ENCODE results near the gene DR1. TPM values are rescaled to one million over a fixed set of nuclear protein-coding genes. Genes with fewer than 3 reads are reported as not detected.

DR1 gene
- total and polyA plus RNA-seq, 10 donors, result 8.3 to 62.5 (median 50.3) TPM

- intact Hi-C loops (cut with DNase I; ENCODE audit: low total_unique reads), result no loop called here
- peaks cover 0 to 8% (median 0%) of the 10 kb centered on the region in 6 donors for H3K36me3 ChIP-seq
- no peaks in the 10 kb centered on the region for H3K9me3 ChIP-seq
- no peak for DNase-seq
- no peak overlapping the region for H3K27ac ChIP-seq
- no peaks in the 10 kb centered on the region for H3K4me1 ChIP-seq
- TF ChIP-seq POLR2A (IDR thresholded peaks at IDR 0.05) (no peak), CTCF (IDR thresholded peaks at IDR 0.05 in 8 of 11, conservative IDR thresholded peaks at IDR 0.05 in 3 of 11) (no peak), POLR2AphosphoS5 (IDR thresholded peaks at IDR 0.05) (no peak)
- 89 to 97% (median 91%) methylated on average over 3 of the region's 3 CpGs for WGBS, 5 donors
- no peak overlapping the region for H3K4me3 ChIP-seq
- no peaks in the 10 kb centered on the region for H3K27me3 ChIP-seq (replicated peaks in 1 of 7)
These were observed 15.1 kb upstream of the DR1 start for GRCh38 chr1:93330617-93331016.

- Histone ChIP-seq H3K4me3 (no peak overlapping the region), H3K27ac (no peak overlapping the region), H3K36me3 (peaks cover 0 to 8% (median 0%) of the 10 kb centered on the region in 6 donors), H3K27me3 (replicated peaks in 1 of 7) (no peaks in the 10 kb centered on the region), H3K9me3 (no peaks in the 10 kb centered on the region), H3K4me1 (no peaks in the 10 kb centered on the region)
- intact Hi-C loops (cut with DNase I; ENCODE audit: low total_unique reads), result no loop called here
- no peak for DNase-seq
- TF ChIP-seq POLR2AphosphoS5 (IDR thresholded peaks at IDR 0.05) (no peak), POLR2A (IDR thresholded peaks at IDR 0.05) (no peak), CTCF (IDR thresholded peaks at IDR 0.05 in 8 of 11, conservative IDR thresholded peaks at IDR 0.05 in 3 of 11) (no peak)
- 91 to 98% (median 93%) methylated on average over 2 of the region's 2 CpGs for WGBS, 5 donors
These were observed 14.3 kb upstream of the DR1 start for GRCh38 chr1:93331412-93331811.

DNA sequence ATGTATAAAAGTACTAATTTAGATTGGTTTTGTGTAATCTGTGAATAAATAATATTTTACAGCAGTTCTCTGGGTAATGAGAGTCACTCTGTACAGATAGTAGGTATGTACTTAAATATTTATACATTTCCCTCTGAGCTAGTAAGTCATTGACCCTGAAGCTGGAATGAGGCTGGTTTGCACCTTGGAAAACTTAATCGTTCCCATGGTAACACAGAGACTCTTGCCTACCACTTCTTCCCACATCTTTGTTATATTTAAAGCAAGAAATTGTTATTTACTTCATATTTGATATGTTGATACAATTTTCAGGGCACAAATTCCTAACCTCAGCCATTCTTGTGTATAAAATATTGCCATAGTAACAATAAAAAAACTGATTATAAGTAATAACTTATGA, 13.3 kb upstream of the DR1 start:
- TF ChIP-seq POLR2AphosphoS5 (IDR thresholded peaks at IDR 0.05) (no peak), CTCF (IDR thresholded peaks at IDR 0.05 in 8 of 11, conservative IDR thresholded peaks at IDR 0.05 in 3 of 11) (no peak), POLR2A (IDR thresholded peaks at IDR 0.05) (no peak)
- 88 to 96% (median 91%) methylated on average over 1 of the region's 1 CpG for WGBS, 5 donors
- no peaks in the 10 kb centered on the region for H3K9me3 ChIP-seq
- H3K4me1 ChIP-seq, result no peaks in the 10 kb centered on the region
- intact Hi-C loops (cut with DNase I; ENCODE audit: low total_unique reads), result no loop called here
- H3K36me3 ChIP-seq, result peaks cover 0 to 14% (median 0%) of the 10 kb centered on the region in 6 donors
- H3K4me3 ChIP-seq, result no peak overlapping the region
- H3K27me3 ChIP-seq (replicated peaks in 1 of 7), result no peaks in the 10 kb centered on the region
- H3K27ac ChIP-seq, result no peak overlapping the region
- DNase-seq, result no peak

DNA sequence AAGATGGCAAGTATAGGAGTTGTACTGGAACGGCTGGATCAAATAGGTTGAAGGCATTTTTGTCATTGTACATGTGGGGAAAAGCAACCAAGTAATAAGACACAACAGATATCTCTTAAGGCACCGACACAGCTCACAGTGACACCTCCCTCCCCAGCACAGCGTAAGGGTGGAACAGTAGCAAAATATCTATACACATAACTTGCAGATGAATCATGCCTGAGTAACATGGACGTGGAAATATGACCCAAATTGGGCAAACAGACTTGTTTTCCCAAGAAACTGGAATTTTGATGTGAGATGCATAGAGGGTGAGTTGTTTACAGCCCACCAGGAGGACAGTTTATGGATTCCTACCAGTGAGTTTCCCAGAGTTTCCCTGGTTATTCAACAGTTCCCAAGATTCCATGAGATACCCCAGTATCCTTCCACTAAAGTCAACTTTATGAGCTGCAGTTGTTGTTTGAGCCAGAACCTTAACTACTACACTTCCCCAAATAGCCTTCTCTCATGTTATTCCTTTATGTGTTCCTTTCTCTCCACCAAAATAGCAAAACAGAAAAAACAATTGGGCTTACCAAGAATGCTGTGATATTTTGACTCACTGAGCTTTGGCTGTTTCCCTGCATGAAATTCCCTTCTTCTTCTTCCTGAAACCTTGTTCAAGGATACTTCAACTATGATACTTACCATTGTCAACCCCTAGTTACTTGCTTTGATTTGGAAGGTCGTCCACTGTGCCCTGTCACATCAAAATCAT, 7.1 kb upstream of the DR1 start:
- no peak overlapping the region for H3K4me3 ChIP-seq

More for the DNA sequence above, 7.1 kb upstream of the DR1 start:
- H3K36me3 ChIP-seq, result peaks cover 0 to 28% (median 5%) of the 10 kb centered on the region in 6 donors
- TF ChIP-seq POLR2AphosphoS5 (IDR thresholded peaks at IDR 0.05) (no peak), POLR2A (IDR thresholded peaks at IDR 0.05) (no peak), CTCF (IDR thresholded peaks at IDR 0.05 in 8 of 11, conservative IDR thresholded peaks at IDR 0.05 in 3 of 11) (no peak)
- H3K9me3 ChIP-seq, result no peaks in the 10 kb centered on the region
- H3K27me3 ChIP-seq (replicated peaks in 1 of 7), result no peaks in the 10 kb centered on the region
- H3K4me1 ChIP-seq, result peaks cover 0 to 21% (median 0%) of the 10 kb centered on the region in 6 donors
- WGBS, 5 donors, result 75 to 95% (median 79%) methylated on average over 4 to 5 of the region's 5 CpGs
- intact Hi-C loops (cut with DNase I; ENCODE audit: low total_unique reads), result no loop called here
- no peak overlapping the region for H3K27ac ChIP-seq
- DNase-seq, result no peak
